Urinary bladder (tissue), 4 donors: ENCODE results near the gene ATL3. TPM values are rescaled to one million over a fixed set of nuclear protein-coding genes. Genes with fewer than 3 reads are reported as not detected.
A peak's percentile ranks its signal among the peaks of the same experiment; 100 is the strongest.
"Not testable (repeated sequence)": the region's sequence is repeated elsewhere in the genome, so short reads cannot be mapped to it uniquely, and the experiment has no call there.

ENCODE experiments used
- DNase-seq: peaks from one replicate; pipeline ENCODE4 v3.0.0-alpha.2; 2015; ENCODE audit errors: extremely low spot score
- H3K27ac ChIP-seq: one replicate; pipeline ENCODE4 v1.5.1; 2013; ENCODE audit warnings: low read depth, mild to moderate bottlenecking, moderate library complexity
- H3K36me3 ChIP-seq: one replicate; pipeline ENCODE4 v1.6.1; 2013; ENCODE audit warnings: mild to moderate bottlenecking, moderate library complexity; ENCODE audit not compliant: insufficient read depth
- H3K4me1 ChIP-seq: one replicate; pipeline ENCODE4 v1.6.1; 2013; ENCODE audit warnings: mild to moderate bottlenecking, moderate library complexity; ENCODE audit not compliant: insufficient read depth
- H3K4me3 ChIP-seq: one replicate; pipeline ENCODE4 v1.5.1; 2013; ENCODE audit warnings: low read depth, low read length
- WGBS: extraction: QIAGEN DNeasy Blood & Tissue Kit; methylation state at CpG from one replicate; pipeline ENCODE4 v1.1.7; 2013; 5-methylcytosine and 5-hydroxymethylcytosine counted together
- polyA plus RNA-seq: library from polyadenylated mRNA; stranded (reverse); fragments of 200-250 nt; gene quantifications from one replicate; pipeline ENCODE4 v1.2.3, GENCODE V29; 2013
- total RNA-seq: library from RNA; depleted of rRNA; stranded (reverse); fragments of >200 nt; gene quantifications from one replicate; pipeline ENCODE4 v1.2.3, GENCODE V29; 2014
- donor health status: healthy with polysubstance abuse.
- donor health status: healthy.

The ATL3 gene
- total and polyA plus RNA-seq, 2 donors, result 34.7 to 145 TPM

- 57% methylated on average over 7 of the region's 7 CpGs for WGBS
- H3K27ac ChIP-seq, result no peak overlapping the region
Observed at GRCh38 chr11:63623513-63624140, 47.5 kb downstream of the ATL3 start.

GRCh38 chr11:63622323-63622722 lies 48.9 kb downstream of the ATL3 start:
- H3K27ac ChIP-seq, result no peak overlapping the region
- 66% methylated on average over 2 of the region's 2 CpGs for WGBS
- H3K4me1 ChIP-seq, result no peaks in the 10 kb centered on the region
- no peak for DNase-seq
- no peak overlapping the region for H3K4me3 ChIP-seq
- H3K36me3 ChIP-seq, result no peaks in the 10 kb centered on the region

More at GRCh38 chr11:63623513-63624140, 47.5 kb downstream of the ATL3 start:
- H3K4me3 ChIP-seq, result no peak overlapping the region
- no peaks in the 10 kb centered on the region for H3K4me1 ChIP-seq
- peaks cover 2% of the 10 kb centered on the region for H3K36me3 ChIP-seq
- DNase-seq, result no peak

- Histone ChIP-seq H3K36me3 (no peaks in the 10 kb centered on the region), H3K4me1 (no peaks in the 10 kb centered on the region), H3K27ac (no peak overlapping the region), H3K4me3 (no peak overlapping the region)
- no peak for DNase-seq
- 64% methylated on average over 1 of the region's 1 CpG for WGBS
Observed at GRCh38 chr11:63621071-63621470, 50.1 kb downstream of the ATL3 start.

GRCh38 chr11:63619967-63620366 lies 51.2 kb downstream of the ATL3 start:
- no peak for DNase-seq
- Histone ChIP-seq H3K27ac (no peak overlapping the region), H3K4me1 (no peaks in the 10 kb centered on the region), H3K4me3 (no peak overlapping the region), H3K36me3 (no peaks in the 10 kb centered on the region)
- WGBS, result 48% methylated on average over 6 of the region's 6 CpGs

- H3K27ac ChIP-seq, H3K4me3 ChIP-seq, DNase-seq, H3K4me1 ChIP-seq, H3K36me3 ChIP-seq: not testable (repeated sequence)
- WGBS, result 88% methylated on average over 5 of the region's 5 CpGs
Observed at GRCh38 chr11:63617686-63618085, 53.5 kb downstream of the ATL3 start.

GRCh38 chr11:63616953-63617352 lies 54.2 kb downstream of the ATL3 start:
- Histone ChIP-seq H3K4me3 (no peak overlapping the region), H3K27ac (no peak overlapping the region)

GRCh38 chr11:63614136-63614671 lies 57.0 kb downstream of the ATL3 start, which contains the start of gene PLAAT3:
PLAAT3 (minus strand) TSS chr11:63614433; CDS start chr11:63614014, 419 bp downstream.
- DNase-seq, result no peak
- peak within 1 kb of the TSS; percentile 73 for H3K4me3 ChIP-seq
- WGBS, result under 1% methylated on average over 53 of the region's 53 CpGs
- no peaks in the 10 kb centered on the region for H3K36me3 ChIP-seq
- no peak within 1 kb of the TSS for H3K27ac ChIP-seq
- peaks cover 2% of the 10 kb centered on the region for H3K4me1 ChIP-seq

More at GRCh38 chr11:63616953-63617352, 54.2 kb downstream of the ATL3 start:
- WGBS, result 79% methylated on average over 3 of the region's 3 CpGs
- Histone ChIP-seq H3K4me1 (peaks cover 2% of the 10 kb centered on the region), H3K36me3 (no peaks in the 10 kb centered on the region)
- no peak for DNase-seq

GRCh38 chr11:63613517-63614135 lies 57.5 kb downstream of the ATL3 start:
- under 1% methylated on average over 45 of the region's 45 CpGs for WGBS
- no peak for DNase-seq
- Histone ChIP-seq H3K4me1 (peaks cover 2% of the 10 kb centered on the region), H3K4me3 (peak overlapping the region; percentile 73), H3K27ac (no peak overlapping the region), H3K36me3 (no peaks in the 10 kb centered on the region)

- no peak for DNase-seq
- H3K4me3 ChIP-seq, result no peak overlapping the region
- no peaks in the 10 kb centered on the region for H3K36me3 ChIP-seq
- peaks cover 2% of the 10 kb centered on the region for H3K4me1 ChIP-seq
- no peak overlapping the region for H3K27ac ChIP-seq
Observed at GRCh38 chr11:63612181-63612580, 59.0 kb downstream of the ATL3 start.

- 72% methylated on average over 1 of the region's 1 CpG for WGBS
- DNase-seq, result no peak
- Histone ChIP-seq H3K4me3 (no peak overlapping the region), H3K36me3 (no peaks in the 10 kb centered on the region), H3K27ac (no peak overlapping the region), H3K4me1 (peaks cover 2% of the 10 kb centered on the region)
Observed at GRCh38 chr11:63611395-63611747, 59.8 kb downstream of the ATL3 start.

- no peak overlapping the region for H3K4me3 ChIP-seq
- H3K4me1 ChIP-seq, result peaks cover 2% of the 10 kb centered on the region
- 65% methylated on average over 14 of the region's 14 CpGs for WGBS
- no peak overlapping the region for H3K27ac ChIP-seq
- no peaks in the 10 kb centered on the region for H3K36me3 ChIP-seq
- no peak for DNase-seq
Observed at GRCh38 chr11:63610604-63611394, 60.4 kb downstream of the ATL3 start.

GRCh38 chr11:63609971-63610580 lies 61.1 kb downstream of the ATL3 start:
- Histone ChIP-seq H3K4me3 (no peak overlapping the region), H3K27ac (no peak overlapping the region)

GRCh38 chr11:63609536-63609935 lies 61.6 kb downstream of the ATL3 start:
- Histone ChIP-seq H3K4me1 (peaks cover 2% of the 10 kb centered on the region), H3K4me3 (no peak overlapping the region), H3K36me3 (no peaks in the 10 kb centered on the region), H3K27ac (no peak overlapping the region)
- DNase-seq, result no peak
- WGBS, result 82% methylated on average over 4 of the region's 4 CpGs

More at GRCh38 chr11:63609971-63610580, 61.1 kb downstream of the ATL3 start:
- no peak for DNase-seq
- no peaks in the 10 kb centered on the region for H3K36me3 ChIP-seq
- peaks cover 2% of the 10 kb centered on the region for H3K4me1 ChIP-seq
- WGBS, result 90% methylated on average over 14 of the region's 14 CpGs
